ENCODE results near the gene SLC46A2. TPM values are rescaled to one million over a fixed set of nuclear protein-coding genes. Genes with fewer than 3 reads are reported as not detected.

The SLC46A2 gene
- total and polyA plus RNA-seq, 2 experiments from 2014 or later: 0.11 TPM; not detected in 1

DNA sequence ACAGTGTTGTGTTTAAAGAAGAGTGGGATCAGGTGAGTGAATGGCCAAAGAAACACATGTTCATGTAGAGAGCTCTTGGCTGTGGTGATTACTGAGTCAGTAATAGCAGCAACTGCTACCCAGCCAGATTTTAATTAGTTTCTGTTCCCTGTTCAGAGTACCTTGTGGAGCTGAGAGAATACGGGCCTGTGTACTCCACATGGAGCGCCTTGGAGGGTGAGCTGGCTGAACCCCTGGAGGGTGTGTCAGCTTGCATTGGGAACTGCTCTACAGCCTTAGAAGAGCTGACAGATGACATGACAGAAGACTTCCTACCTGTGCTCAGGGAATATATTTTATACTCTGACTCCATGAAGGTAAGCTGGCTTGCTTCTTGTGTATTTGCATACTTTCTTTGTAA is 52.3 kb downstream of the SLC46A2 start:
- H3K4me3 Mint-ChIP-seq: no peak overlapping the region
- H3K36me3 Mint-ChIP-seq (ENCODE audit: low read depth): peaks cover 15% of the 10 kb centered on the region; the same call in 2 of the 3 replicates
- DNase-seq (ENCODE audit: low spot score) (no peak), ATAC-seq (no peak)
- Histone ChIP-seq H3K79me2 (replicated peaks; ENCODE audit: insufficient read depth) (no peaks in the 10 kb centered on the region), H3K36me3 (ENCODE audit: insufficient read depth) (0 out of 2 replicates have a peak, but pooled peaks cover 5% of the 10 kb centered on the region), H2AFZ (no peak overlapping the region), H3F3A (replicated peaks; ENCODE audit: low read depth) (no peaks in the 10 kb centered on the region), H3K4me1 (ENCODE audit: insufficient read depth) (no peaks in the 10 kb centered on the region), H3K4me3 (no peak overlapping the region), H3K4me2 (no peak overlapping the region), H3K27ac (ENCODE audit: low read depth) (no peak overlapping the region), H3K9me2 (ENCODE audit: insufficient read depth) (no peaks in the 10 kb centered on the region), H4K20me1 (replicated peaks; ENCODE audit: insufficient read depth) (no peaks in the 10 kb centered on the region; the same call in 1 of the 2 replicates), H3K27me3 (ENCODE audit: insufficient read depth) (no peaks in the 10 kb centered on the region)
- TF ChIP-seq, protein P1, sequence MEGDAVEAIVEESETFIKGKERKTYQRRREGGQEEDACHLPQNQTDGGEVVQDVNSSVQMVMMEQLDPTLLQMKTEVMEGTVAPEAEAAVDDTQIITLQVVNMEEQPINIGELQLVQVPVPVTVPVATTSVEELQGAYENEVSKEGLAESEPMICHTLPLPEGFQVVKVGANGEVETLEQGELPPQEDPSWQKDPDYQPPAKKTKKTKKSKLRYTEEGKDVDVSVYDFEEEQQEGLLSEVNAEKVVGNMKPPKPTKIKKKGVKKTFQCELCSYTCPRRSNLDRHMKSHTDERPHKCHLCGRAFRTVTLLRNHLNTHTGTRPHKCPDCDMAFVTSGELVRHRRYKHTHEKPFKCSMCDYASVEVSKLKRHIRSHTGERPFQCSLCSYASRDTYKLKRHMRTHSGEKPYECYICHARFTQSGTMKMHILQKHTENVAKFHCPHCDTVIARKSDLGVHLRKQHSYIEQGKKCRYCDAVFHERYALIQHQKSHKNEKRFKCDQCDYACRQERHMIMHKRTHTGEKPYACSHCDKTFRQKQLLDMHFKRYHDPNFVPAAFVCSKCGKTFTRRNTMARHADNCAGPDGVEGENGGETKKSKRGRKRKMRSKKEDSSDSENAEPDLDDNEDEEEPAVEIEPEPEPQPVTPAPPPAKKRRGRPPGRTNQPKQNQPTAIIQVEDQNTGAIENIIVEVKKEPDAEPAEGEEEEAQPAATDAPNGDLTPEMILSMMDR (conservative IDR thresholded peaks at IDR 0.05; ENCODE audit: low read depth in 2 of 2): no peak
- TF ChIP-seq, protein P2, sequence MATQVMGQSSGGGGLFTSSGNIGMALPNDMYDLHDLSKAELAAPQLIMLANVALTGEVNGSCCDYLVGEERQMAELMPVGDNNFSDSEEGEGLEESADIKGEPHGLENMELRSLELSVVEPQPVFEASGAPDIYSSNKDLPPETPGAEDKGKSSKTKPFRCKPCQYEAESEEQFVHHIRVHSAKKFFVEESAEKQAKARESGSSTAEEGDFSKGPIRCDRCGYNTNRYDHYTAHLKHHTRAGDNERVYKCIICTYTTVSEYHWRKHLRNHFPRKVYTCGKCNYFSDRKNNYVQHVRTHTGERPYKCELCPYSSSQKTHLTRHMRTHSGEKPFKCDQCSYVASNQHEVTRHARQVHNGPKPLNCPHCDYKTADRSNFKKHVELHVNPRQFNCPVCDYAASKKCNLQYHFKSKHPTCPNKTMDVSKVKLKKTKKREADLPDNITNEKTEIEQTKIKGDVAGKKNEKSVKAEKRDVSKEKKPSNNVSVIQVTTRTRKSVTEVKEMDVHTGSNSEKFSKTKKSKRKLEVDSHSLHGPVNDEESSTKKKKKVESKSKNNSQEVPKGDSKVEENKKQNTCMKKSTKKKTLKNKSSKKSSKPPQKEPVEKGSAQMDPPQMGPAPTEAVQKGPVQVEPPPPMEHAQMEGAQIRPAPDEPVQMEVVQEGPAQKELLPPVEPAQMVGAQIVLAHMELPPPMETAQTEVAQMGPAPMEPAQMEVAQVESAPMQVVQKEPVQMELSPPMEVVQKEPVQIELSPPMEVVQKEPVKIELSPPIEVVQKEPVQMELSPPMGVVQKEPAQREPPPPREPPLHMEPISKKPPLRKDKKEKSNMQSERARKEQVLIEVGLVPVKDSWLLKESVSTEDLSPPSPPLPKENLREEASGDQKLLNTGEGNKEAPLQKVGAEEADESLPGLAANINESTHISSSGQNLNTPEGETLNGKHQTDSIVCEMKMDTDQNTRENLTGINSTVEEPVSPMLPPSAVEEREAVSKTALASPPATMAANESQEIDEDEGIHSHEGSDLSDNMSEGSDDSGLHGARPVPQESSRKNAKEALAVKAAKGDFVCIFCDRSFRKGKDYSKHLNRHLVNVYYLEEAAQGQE (IDR thresholded peaks at IDR 0.05; ENCODE audit: unreplicated experiment): no peak
- TF ChIP-seq EZH2phosphoT487 (IDR thresholded peaks at IDR 0.05; ENCODE audit: unreplicated experiment) (no peak), NANOG (IDR thresholded peaks at IDR 0.05; ENCODE audit: borderline replicate concordance) (no peak), CREB1 (CRISPR knock-in tag; IDR thresholded peaks at IDR 0.05; ENCODE audit: low read depth) (no peak), STAT1 (IDR thresholded peaks at IDR 0.05; ENCODE audit: unreplicated experiment) (no peak), JUNB (IDR thresholded peaks at IDR 0.05; ENCODE audit: unreplicated experiment) (no peak), ZNF114 (CRISPR knock-in tag; IDR thresholded peaks at IDR 0.05) (no peak), POLR2AphosphoS5 (IDR thresholded peaks at IDR 0.05; ENCODE audit: low read depth) (no peak), EZH2 (IDR thresholded peaks at IDR 0.05; ENCODE audit: low read depth, unreplicated experiment) (no peak), ZNF331 (CRISPR knock-in tag; IDR thresholded peaks at IDR 0.05; ENCODE audit: low read depth) (no peak)
- TF ChIP-seq, protein P3, sequence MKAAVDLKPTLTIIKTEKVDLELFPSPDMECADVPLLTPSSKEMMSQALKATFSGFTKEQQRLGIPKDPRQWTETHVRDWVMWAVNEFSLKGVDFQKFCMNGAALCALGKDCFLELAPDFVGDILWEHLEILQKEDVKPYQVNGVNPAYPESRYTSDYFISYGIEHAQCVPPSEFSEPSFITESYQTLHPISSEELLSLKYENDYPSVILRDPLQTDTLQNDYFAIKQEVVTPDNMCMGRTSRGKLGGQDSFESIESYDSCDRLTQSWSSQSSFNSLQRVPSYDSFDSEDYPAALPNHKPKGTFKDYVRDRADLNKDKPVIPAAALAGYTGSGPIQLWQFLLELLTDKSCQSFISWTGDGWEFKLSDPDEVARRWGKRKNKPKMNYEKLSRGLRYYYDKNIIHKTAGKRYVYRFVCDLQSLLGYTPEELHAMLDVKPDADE (IDR thresholded peaks at IDR 0.05): no peak
- TF ChIP-seq, protein P4, sequence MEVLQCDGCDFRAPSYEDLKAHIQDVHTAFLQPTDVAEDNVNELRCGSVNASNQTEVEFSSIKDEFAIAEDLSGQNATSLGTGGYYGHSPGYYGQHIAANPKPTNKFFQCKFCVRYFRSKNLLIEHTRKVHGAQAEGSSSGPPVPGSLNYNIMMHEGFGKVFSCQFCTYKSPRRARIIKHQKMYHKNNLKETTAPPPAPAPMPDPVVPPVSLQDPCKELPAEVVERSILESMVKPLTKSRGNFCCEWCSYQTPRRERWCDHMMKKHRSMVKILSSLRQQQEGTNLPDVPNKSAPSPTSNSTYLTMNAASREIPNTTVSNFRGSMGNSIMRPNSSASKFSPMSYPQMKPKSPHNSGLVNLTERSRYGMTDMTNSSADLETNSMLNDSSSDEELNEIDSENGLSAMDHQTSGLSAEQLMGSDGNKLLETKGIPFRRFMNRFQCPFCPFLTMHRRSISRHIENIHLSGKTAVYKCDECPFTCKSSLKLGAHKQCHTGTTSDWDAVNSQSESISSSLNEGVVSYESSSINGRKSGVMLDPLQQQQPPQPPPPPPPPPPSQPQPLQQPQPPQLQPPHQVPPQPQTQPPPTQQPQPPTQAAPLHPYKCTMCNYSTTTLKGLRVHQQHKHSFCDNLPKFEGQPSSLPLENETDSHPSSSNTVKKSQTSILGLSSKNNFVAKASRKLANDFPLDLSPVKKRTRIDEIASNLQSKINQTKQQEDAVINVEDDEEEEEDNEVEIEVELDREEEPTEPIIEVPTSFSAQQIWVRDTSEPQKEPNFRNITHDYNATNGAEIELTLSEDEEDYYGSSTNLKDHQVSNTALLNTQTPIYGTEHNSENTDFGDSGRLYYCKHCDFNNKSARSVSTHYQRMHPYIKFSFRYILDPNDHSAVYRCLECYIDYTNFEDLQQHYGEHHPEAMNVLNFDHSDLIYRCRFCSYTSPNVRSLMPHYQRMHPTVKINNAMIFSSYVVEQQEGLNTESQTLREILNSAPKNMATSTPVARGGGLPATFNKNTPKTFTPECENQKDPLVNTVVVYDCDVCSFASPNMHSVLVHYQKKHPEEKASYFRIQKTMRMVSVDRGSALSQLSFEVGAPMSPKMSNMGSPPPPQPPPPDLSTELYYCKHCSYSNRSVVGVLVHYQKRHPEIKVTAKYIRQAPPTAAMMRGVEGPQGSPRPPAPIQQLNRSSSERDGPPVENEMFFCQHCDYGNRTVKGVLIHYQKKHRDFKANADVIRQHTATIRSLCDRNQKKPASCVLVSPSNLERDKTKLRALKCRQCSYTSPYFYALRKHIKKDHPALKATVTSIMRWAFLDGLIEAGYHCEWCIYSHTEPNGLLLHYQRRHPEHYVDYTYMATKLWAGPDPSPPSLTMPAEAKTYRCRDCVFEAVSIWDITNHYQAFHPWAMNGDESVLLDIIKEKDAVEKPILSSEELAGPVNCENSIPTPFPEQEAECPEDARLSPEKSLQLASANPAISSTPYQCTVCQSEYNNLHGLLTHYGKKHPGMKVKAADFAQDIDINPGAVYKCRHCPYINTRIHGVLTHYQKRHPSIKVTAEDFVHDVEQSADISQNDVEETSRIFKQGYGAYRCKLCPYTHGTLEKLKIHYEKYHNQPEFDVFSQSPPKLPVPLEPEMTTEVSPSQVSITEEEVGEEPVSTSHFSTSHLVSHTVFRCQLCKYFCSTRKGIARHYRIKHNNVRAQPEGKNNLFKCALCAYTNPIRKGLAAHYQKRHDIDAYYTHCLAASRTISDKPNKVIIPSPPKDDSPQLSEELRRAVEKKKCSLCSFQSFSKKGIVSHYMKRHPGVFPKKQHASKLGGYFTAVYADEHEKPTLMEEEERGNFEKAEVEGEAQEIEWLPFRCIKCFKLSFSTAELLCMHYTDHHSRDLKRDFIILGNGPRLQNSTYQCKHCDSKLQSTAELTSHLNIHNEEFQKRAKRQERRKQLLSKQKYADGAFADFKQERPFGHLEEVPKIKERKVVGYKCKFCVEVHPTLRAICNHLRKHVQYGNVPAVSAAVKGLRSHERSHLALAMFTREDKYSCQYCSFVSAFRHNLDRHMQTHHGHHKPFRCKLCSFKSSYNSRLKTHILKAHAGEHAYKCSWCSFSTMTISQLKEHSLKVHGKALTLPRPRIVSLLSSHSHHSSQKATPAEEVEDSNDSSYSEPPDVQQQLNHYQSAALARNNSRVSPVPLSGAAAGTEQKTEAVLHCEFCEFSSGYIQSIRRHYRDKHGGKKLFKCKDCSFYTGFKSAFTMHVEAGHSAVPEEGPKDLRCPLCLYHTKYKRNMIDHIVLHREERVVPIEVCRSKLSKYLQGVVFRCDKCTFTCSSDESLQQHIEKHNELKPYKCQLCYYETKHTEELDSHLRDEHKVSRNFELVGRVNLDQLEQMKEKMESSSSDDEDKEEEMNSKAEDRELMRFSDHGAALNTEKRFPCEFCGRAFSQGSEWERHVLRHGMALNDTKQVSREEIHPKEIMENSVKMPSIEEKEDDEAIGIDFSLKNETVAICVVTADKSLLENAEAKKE (CRISPR knock-in tag; IDR thresholded peaks at IDR 0.05): no peak
- no peaks in the 10 kb centered on the region for H3K9me3 Mint-ChIP-seq
- no peak overlapping the region for H3K27ac Mint-ChIP-seq
- peaks cover 2% of the 10 kb centered on the region for H3K27me3 Mint-ChIP-seq (ENCODE audit: insufficient read depth, low read depth, poor library complexity)
- H3K4me1 Mint-ChIP-seq: peaks cover 9% of the 10 kb centered on the region; the same call in 2 of the 3 replicates
